Activated B cell treated with CpG ODN at 0.5 μM for 24 hours (primary cell): ENCODE data around the gene HOXC4. TPM values are rescaled to one million over a fixed set of nuclear protein-coding genes. Genes with fewer than 3 reads are reported as not detected.
A peak's percentile ranks its signal among the peaks of the same experiment; 100 is the strongest.

ENCODE experiments used
- ATAC-seq: fragments of 200-7000 bp; cut with Tn5 transposase; one replicate; pipeline ENCODE4 v1.10.0; 2021; ENCODE audit warnings: low read depth, mild to moderate bottlenecking, moderate library complexity
- CTCF ChIA-PET: fragments of 350-600 bp; sonication (Branson Sonifier 250); formaldehyde crosslinking; loops from one replicate; lab custom pipeline; 2021; ENCODE audit warnings: antibody characterized with exemption; lab: Charles Lee
- POLR2A ChIA-PET: fragments of 350-600 bp; sonication (Branson Sonifier 250); formaldehyde crosslinking; loops from one replicate; lab custom pipeline; 2021; ENCODE audit warnings: antibody characterized with exemption; lab: Charles Lee
- DNase-seq: peaks from one replicate; pipeline ENCODE4 v3.0.0; 2022
- H3K27ac Mint-ChIP-seq: one replicate; pipeline ENCODE4 v1.8.0; 2020; ENCODE audit warnings: mixed read lengths
- H3K27me3 Mint-ChIP-seq: one replicate; pipeline ENCODE4 v1.8.0; 2021; ENCODE audit warnings: mixed read lengths
- H3K36me3 Mint-ChIP-seq: one replicate; pipeline ENCODE4 v1.8.0; 2021; ENCODE audit warnings: low read depth, mixed read lengths
- H3K4me1 Mint-ChIP-seq: one replicate; pipeline ENCODE4 v1.8.0; 2021; ENCODE audit warnings: mixed read lengths
- H3K4me3 Mint-ChIP-seq: one replicate; pipeline ENCODE4 v1.8.0; 2020; ENCODE audit warnings: mild to moderate bottlenecking, mixed read lengths
- H3K9me3 Mint-ChIP-seq: one replicate; pipeline ENCODE4 v1.8.0; 2020; ENCODE audit warnings: mixed read lengths
- intact Hi-C: fragments of 100-400 bp; cut with micrococcal nuclease; formaldehyde crosslinking; loops from one replicate; pipeline ENCODE4 v1.15.1; 2024
- total RNA-seq: library from RNA; stranded (reverse); gene quantifications from 2 replicates; pipeline ENCODE4 v1.2.3, GENCODE V29; 2022
- TF ChIP-seq, protein P1 (sequence below): fragments of 200-600 bp; IDR thresholded peaks from one replicate; pipeline ENCODE4 v1.8.0; 2022; ENCODE audit warnings: antibody characterized with exemption, mild to moderate bottlenecking

The HOXC4 gene
- total RNA-seq, 1 donor from 2014 or later = 4.3 TPM

DNA sequence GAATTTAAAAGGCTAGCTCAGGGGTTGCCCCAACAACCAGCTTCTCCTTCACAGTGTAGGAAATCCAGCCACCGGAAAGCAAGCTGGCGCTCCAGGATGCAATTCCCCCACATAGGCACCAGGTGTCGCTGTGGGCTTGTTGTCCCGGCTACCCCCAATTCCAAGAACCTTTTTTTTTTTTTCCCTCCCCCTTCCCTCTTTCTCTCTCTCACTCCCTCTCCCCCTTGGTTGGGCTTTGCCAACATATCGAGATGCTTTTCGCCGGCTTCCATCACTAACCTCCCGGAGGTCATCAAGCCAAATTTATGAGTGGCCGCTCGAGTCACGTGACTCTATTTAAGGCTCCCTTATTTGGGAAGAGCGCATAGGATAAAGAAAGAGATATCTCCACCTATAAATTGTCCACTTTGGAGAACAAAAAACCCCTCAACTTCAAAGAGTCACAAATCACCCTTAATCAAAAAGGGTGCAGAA lies 21.0 kb upstream of the HOXC4 start, which contains the start of gene HOXC5:
TSS of gene HOXC5 (plus strand) at position 424 of the 474 bp plus-strand sequence. CDS start 73 bp downstream, outside the sequence.
- POLR2A ChIA-PET = interaction anchor here (0.5 to 1.5 kb wide), 6 partner anchors 21 to 175 kb away, joined by 4 to 7 read pairs (median 5); partner anchors contain the start of genes HOXC4 and SMUG1
- Mint-ChIP-seq H3K4me1 (peaks cover 30% of the 10 kb centered on the region), H3K27ac (peak within 1 kb of the TSS; percentile 24), H3K9me3 (no peaks in the 10 kb centered on the region), H3K27me3 (peaks cover 57% of the 10 kb centered on the region), H3K36me3 (no peaks in the 10 kb centered on the region), H3K4me3 (peak within 1 kb of the TSS; percentile 70)
- CTCF ChIA-PET = interaction anchor here (0.6 to 6.3 kb wide), 19 partner anchors 8 to 182 kb away, joined by 3 to 98 read pairs (median 4); partner anchors contain the start of genes HOXC4, HOXC8 and SMUG1
- intact Hi-C loops = loop anchor here (1.0 to 5.0 kb wide), 6 partner anchors 26 to 175 kb away; no protein-coding TSS in a partner anchor
- DNase-seq = peak; percentile 51
- ATAC-seq = peak; percentile 63
- TF ChIP-seq, protein P1, sequence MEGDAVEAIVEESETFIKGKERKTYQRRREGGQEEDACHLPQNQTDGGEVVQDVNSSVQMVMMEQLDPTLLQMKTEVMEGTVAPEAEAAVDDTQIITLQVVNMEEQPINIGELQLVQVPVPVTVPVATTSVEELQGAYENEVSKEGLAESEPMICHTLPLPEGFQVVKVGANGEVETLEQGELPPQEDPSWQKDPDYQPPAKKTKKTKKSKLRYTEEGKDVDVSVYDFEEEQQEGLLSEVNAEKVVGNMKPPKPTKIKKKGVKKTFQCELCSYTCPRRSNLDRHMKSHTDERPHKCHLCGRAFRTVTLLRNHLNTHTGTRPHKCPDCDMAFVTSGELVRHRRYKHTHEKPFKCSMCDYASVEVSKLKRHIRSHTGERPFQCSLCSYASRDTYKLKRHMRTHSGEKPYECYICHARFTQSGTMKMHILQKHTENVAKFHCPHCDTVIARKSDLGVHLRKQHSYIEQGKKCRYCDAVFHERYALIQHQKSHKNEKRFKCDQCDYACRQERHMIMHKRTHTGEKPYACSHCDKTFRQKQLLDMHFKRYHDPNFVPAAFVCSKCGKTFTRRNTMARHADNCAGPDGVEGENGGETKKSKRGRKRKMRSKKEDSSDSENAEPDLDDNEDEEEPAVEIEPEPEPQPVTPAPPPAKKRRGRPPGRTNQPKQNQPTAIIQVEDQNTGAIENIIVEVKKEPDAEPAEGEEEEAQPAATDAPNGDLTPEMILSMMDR = peak; percentile 66

DNA sequence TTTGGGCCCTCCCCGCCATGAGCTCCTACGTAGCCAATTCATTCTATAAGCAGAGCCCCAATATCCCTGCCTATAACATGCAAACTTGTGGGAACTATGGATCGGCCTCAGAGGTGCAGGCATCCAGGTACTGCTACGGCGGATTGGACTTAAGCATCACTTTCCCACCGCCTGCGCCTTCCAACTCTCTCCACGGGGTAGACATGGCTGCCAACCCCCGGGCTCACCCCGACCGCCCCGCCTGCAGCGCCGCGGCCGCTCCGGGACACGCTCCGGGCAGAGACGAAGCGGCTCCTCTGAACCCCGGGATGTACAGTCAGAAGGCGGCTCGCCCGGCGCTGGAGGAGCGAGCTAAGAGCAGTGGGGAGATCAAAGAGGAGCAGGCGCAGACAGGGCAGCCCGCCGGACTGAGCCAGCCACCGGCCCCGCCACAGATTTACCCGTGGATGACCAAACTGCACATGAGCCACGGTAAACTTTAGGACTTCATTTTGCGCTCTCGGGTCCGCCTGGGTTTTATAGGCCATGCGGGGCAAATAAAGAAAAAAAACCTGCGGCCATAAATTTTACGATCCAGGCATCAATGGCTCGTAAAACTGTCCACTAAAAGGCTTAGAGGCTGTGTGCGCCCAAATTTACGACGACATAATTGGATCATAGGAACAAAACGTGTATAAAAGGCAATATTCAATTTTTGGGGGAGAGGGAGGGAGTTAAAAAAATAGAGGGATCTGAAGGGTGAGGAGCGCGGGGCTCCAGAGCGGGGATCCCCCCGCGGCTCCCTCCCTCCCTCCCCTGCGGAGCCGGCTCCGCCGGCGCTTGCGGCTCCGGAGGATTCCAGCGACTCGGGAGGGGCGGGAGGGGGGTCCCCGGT lies 20.3 kb upstream of the HOXC4 start:
- ChIA-PET POLR2A (interaction anchor here (0.5 to 1.5 kb wide), 5 partner anchors 20 to 175 kb away, joined by 3 to 7 read pairs (median 4); partner anchors contain the start of genes HOXC4 and SMUG1), CTCF (interaction anchor here (0.9 to 6.3 kb wide), 12 partner anchors 16 to 182 kb away, joined by 3 to 98 read pairs (median 8); partner anchors contain the start of genes HOXC4, HOXC8 and SMUG1)
- no peak for DNase-seq
- H3K27me3 Mint-ChIP-seq = peaks cover 58% of the 10 kb centered on the region
- peak overlapping the region; percentile 70 for H3K4me3 Mint-ChIP-seq
- intact Hi-C loops = loop anchor here (2.0 to 5.0 kb wide), 3 partner anchors 27 to 71 kb away; no protein-coding TSS in a partner anchor
- peaks cover 30% of the 10 kb centered on the region for H3K4me1 Mint-ChIP-seq
- TF ChIP-seq, protein P1 = no peak
- H3K9me3 Mint-ChIP-seq = no peaks in the 10 kb centered on the region
- H3K36me3 Mint-ChIP-seq = no peaks in the 10 kb centered on the region
- ATAC-seq = no peak
- no peak overlapping the region for H3K27ac Mint-ChIP-seq

DNA sequence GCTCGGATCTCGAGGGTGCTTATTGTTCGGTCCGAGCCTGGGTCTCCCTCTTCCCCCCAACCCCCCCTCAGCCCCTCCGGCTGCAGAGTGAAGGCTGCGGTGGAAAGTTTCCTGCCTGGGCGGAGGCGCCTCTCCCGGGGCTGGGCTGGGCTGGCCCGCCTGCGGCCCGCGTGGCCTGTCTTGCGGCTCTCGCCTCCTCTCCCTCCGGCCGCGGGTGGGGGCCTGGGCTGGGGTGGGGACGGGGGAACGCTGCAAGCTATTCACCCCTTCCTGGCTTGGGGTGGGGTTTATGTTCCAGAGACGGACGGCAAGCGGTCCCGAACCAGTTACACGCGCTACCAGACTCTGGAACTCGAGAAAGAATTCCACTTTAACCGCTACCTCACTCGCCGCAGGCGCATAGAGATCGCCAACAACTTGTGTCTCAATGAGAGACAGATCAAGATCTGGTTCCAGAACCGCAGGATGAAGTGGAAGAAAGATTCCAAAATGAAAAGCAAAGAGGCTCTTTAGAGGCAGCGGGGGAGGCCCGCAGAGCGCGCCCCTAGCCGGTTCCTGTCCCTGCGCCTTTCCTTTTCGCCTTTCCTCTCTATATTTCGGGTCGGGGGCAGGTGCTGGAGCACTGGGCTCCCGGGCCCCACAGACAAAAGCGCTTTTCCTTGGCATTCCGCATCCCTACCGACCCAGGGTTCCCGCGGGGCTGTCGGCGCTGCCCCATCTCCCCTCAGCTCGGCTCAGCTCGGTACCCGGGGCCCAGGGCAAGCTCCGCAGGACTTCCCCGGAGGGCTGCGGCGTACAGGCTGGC lies 19.5 kb upstream of the HOXC4 start:
- no peaks in the 10 kb centered on the region for H3K36me3 Mint-ChIP-seq
- no peak overlapping the region for H3K27ac Mint-ChIP-seq
- ATAC-seq = no peak
- CTCF ChIA-PET = interaction anchor here (0.8 to 6.3 kb wide), 3 partner anchors 18 to 167 kb away, joined by 4 to 98 read pairs (median 6); partner anchors contain the start of gene SMUG1
- intact Hi-C loops = loop anchor here (2.0 to 5.0 kb wide), 4 partner anchors 19 to 72 kb away; partner anchors contain the start of gene HOXC4
- no peaks in the 10 kb centered on the region for H3K9me3 Mint-ChIP-seq
- peaks cover 61% of the 10 kb centered on the region for H3K27me3 Mint-ChIP-seq
- POLR2A ChIA-PET = interaction anchor here (1.4 kb wide), 1 partner anchor 155 kb away, joined by 3 read pairs; the partner anchor contains the start of gene SMUG1
- H3K4me1 Mint-ChIP-seq = peaks cover 27% of the 10 kb centered on the region
- no peak for DNase-seq
- TF ChIP-seq, protein P1 = no peak
- H3K4me3 Mint-ChIP-seq = peak overlapping the region; percentile 71

GRCh38 chr12:54034785-54035310 lies 18.8 kb upstream of the HOXC4 start:
- H3K4me1 Mint-ChIP-seq = peaks cover 22% of the 10 kb centered on the region
- no peak for ATAC-seq
- POLR2A ChIA-PET = interaction anchor here (1.4 kb wide), 1 partner anchor 154 kb away, joined by 3 read pairs; the partner anchor contains the start of gene SMUG1

More at GRCh38 chr12:54034785-54035310, 18.8 kb upstream of the HOXC4 start:
- H3K4me3 Mint-ChIP-seq = peak overlapping the region; percentile 29
- TF ChIP-seq, protein P1 = no peak
- CTCF ChIA-PET = interaction anchor here (0.8 to 6.3 kb wide), 4 partner anchors 18 to 173 kb away, joined by 4 to 98 read pairs (median 6); partner anchors contain the start of gene SMUG1
- no peaks in the 10 kb centered on the region for H3K9me3 Mint-ChIP-seq
- no peaks in the 10 kb centered on the region for H3K36me3 Mint-ChIP-seq
- no peak for DNase-seq
- intact Hi-C loops = loop anchor here (2.0 to 5.0 kb wide), 3 partner anchors 18 to 73 kb away; partner anchors contain the start of gene HOXC4
- H3K27me3 Mint-ChIP-seq = peaks cover 63% of the 10 kb centered on the region
- no peak overlapping the region for H3K27ac Mint-ChIP-seq
